Suppressor macrophage (primary cell): ENCODE results near the gene MORF4L1.
"Not testable (repeated sequence)": the region's sequence is repeated elsewhere in the genome, so short reads cannot be mapped to it uniquely, and the experiment has no call there.

Experiments
- DNase-seq, 4 experiments: peaks; one replicate each; pipeline ENCODE4 v3.0.0-alpha.2; 2020 to 2022

MORF4L1 gene

DNA sequence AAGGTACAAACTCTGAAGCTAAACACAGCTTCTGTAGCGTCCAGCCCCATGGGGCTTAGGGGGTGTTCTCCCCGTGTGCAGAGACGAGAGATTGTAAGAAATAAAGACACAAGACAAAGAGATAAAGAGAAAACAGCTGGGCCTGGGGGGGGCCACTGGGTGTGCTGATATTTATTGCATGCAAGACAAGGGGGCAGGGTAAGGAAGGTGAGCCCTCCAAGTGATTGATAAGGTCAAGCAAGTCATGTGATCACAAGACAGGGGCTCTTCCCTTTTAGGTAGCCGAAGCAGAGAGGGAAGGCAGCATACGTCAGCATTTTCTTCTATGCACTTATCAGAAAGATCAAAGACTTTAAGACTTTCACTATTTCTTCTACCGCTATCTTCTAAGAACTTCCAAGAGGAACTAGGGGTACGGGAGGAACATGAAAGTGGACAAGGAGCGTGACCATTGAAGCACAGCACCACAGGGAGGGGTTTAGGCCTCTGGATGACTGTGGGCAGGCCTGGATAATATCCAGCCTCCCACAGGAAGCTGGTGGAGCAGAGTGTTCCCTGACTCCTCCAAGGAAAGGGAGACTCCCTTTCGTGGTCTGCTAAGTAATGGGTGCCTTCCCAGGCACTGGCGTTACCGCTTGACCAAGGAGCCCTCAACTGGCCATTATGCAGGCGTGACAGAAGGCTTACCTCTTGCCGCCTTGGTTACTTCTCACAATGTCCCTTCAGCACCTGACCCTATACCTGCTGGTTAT lies 29.8 kb downstream of the MORF4L1 start:
- DNase-seq: not testable (repeated sequence)

DNA sequence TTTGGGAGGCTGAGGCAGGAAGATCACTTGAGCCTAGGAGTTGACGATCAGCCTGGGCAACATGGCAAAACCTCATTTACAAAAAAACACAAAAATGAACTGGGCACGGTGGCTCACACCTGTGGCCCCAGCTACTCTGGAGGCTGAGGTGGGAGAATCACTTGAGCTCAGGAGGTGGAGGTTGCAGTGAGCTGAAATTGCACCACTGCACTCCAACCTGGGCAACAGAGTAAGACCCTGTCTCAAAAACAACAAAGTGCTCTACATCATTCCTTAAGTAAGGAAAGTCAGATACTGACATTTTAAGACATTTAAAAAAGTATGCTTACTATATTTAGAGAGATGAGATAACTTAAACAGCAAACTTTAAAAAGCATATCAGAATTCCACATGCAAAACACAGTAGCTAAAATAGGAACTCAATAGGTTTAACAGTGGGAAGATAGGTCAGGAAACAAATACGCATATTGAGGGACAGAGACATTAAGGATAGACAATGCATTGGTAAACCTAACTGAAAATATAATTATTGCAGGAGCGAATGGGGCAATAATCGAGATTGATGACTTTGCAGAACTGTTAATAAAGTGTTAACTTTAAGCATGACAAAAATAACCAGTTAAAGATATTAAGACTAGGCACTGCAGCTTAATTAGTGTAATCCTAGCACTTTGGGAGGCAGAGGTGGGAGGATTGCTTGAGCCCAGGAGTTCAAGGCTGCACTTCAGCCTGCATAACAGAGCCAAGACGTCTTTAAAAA lies 32.1 kb downstream of the MORF4L1 start:
- DNase-seq: no peak

DNA sequence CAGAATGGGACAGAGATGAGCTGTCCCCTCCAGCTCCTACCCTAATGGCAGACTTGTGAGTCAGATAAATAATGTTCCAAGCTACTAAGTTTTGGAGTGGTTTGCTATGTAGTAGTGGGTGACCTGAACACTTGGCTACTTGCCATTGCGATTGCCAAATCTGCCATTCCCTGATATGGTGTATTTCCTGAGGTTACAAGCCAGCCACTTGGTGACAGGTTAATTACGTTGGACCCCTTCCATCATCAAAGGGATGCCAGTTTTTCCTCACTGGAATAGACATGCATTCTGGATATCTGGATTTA lies 33.6 kb downstream of the MORF4L1 start:
- no peak for DNase-seq

DNA sequence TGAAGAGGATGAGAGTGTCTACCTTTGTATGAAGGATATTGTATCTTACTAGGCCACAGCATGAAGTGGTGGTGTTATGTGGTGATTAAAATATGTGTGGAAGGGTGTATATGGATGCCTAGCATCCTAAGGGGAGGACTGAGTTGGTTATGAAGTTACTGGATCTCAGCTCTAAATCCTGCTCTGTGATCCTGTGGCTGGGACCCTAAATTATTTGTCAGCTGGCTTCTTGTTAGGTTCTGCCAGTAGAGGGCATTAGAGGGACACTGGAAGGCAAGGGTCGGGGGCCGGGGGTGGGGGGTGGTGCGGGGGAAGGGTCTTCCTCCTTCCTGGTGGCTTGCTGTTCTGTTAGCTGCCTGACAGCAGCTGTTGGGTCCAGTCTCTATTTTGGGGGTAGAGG lies 34.9 kb downstream of the MORF4L1 start:
- DNase-seq: peak in 2 of 4 experiments; percentile 35 to 36

DNA sequence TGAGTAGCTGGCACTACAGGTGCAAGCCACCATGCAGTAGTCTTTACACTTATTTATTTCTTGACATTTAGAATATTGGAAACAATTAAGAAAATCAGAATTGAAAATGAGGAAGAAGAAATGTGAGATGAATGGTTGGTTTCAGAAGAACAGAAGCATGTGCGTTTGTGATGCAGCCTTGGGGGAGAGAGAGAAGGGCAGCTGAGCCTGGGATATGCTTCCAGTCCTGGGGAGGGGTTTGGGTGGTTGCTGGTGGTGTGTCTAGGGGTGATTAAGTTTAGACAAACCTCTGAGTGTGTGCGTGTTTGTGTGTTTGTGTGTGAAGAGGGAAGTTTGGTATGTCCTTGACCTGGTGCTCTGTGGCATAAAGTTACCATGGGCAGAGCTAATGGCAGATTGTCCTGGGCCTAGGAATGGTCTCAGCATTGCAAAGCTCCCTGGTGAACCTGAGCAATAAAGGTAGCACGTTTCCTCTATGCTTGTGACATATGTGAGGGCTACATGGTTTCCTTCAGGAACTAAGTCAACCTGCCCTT lies 36.5 kb downstream of the MORF4L1 start:
- DNase-seq: peak in 1 of 4 experiments; percentile 26

DNA sequence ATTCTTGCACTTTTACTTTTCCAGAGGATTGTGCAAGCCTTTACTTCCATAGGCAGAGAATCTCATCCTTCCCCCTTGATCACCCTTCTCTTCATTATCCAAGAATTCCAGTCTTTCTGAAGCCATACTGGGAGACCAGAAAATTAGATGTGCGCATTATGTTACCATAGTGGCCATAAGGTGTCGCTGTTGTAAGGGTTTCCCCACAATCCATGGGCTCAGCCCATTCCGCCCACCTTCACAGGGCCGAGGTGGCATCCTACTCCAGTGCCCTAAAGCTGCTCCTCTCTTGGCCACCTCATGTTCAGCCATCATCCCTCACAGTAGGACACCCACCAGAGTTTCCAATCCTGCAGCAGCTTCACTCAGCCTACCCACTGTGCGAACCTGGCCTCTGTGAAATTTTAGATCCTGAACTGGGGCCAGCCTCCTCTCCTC lies 37.1 kb downstream of the MORF4L1 start:
- peak; percentile 67 to 78 (median 72) for DNase-seq

DNA sequence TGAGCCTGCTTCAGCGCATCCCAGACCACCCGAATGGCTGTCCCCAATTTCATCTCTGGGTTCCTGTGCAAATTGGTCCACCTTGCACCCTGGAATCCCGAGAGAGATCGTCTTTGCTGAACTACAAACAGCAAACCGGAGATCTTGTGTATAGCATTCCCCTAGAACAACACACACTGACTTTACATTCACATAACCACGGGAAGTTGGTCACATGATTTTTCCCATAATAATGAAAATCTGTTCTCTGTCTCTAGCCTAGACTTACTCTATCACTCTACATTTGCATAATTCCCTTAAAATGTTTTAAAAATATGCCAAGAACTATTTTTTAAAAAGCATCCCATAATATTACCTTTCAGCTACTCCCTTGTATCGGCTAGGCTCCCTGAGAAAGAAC lies 37.6 kb downstream of the MORF4L1 start:
- no peak for DNase-seq

DNA sequence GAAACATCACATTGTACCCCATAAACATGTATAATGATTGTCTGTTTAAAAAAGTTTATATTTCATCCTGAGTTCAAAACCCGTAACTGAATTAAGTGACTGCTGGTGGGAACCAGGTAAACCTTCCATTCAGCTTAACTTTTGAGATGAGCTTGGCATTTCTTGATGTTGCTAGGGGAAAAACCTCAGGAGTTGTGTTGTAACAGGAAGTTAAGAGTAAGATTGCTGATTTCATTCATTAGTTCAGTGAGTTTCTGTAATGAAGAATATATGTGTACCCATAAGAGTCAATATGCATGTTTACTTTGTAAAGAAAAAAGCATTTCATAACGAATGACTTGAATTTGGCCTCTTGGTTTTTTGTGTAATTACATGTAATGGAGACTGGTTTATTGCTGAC lies 39.6 kb downstream of the MORF4L1 start:
- peak in 2 of 4 experiments; percentile 48 to 51 for DNase-seq

DNA sequence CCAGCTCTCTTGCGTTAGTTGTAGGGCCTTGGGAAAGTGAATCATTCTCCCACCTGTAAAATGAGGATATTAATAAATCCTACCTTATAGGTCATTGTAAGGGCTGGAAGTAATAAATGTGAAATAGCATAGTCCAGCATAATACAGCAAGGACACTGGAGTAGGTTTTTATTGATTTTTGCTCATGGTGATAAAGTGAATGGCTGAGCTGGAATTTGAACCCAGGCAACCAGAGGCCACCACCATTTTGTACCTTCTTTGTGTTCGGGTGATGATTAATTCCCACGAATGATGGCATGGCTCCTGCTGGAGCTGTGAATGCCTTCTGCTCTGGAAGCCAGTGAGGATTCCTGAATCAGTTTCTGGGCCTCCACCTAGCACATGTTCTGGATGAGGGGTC lies 40.3 kb downstream of the MORF4L1 start:
- DNase-seq: no peak

DNA sequence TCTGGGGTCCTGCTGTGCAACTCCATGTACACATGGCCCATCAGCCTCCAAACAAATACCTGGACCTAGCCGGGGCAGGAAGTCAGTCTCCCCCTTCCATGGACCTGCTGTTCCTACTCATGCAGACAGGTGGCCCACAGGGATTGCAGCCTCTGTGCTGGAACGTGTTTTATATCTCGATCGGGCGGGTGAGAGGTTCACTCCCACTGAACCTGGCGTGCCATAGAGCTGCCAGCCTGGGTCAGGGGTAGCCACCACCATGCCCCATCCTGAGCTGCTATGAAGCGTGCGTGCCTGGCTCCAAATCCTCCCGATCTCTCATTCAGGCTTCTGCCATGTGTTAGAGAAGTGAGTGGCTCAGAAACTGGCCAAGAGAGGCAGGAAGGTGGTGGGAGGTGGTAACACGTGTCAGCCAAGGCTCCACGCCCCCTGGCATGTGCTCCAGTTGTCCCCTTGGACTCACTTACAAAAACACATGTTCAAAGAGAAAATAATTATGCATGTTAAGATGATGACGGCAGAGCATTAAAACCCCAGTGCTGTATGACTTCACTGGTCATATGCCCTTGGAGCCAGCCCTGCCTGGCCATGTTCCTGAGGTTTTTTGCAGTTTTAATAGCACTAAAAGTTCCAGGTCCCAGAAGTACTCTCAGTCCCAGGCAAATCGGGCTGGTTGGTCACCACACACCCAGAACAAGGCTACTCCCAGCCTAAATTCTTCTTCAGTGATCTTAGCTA lies 41.5 kb downstream of the MORF4L1 start:
- peak; percentile 67 to 83 (median 76) for DNase-seq

DNA sequence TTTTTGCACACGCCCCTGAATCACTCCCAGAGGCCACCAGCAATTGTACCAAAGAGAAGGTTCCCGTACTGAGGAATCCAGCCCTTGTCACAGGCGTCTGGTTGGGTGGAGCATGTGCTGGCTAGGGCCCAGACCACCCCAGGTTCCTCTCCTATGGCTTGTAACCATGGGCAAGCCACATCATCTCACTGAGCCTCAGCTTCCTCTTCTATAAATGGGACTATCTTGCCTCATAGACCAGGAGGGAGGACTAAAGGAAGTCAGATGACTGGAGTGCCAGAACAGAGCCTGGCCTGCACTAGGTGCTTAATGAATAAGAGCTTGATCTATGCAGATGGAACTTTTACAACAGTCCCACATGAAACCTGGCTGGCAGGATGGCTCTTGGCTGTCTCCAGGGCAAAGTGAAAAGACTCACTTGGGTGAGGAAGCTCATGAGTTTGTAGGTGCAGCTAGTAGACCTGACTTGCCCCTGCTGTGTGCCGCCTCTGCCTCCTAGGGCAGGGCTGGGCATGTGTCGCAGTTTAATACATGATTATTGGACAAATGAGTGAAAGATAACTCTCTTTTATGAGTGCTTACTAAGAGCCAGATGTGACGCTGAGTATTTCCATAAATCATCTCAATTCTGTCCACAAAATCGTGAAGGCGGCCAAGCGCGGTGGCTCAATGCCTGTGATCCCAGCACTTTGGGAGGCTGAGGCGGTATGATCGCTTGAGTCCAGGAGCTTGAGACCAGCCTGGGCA lies 42.8 kb downstream of the MORF4L1 start:
- DNase-seq: peak; percentile 91 to 98 (median 96)

DNA sequence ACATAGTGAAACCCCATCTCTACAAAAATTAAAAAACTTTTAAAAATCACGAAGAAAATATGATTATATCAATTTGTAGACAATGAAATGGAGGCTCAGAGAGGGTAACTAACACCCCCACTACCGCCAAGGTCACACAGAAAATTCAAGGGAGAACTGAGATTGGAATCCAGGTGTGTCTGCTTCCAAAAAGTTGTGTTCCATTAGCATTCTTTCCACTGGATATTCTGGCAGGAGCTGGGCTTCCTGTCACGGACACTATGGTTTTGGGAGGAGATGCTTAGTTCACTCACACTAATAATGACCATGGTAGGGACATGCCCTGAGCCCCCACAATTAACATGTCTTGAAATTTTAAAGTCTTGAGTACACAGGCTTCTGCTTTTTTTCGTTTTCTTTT lies 43.4 kb downstream of the MORF4L1 start:
- DNase-seq: no peak

DNA sequence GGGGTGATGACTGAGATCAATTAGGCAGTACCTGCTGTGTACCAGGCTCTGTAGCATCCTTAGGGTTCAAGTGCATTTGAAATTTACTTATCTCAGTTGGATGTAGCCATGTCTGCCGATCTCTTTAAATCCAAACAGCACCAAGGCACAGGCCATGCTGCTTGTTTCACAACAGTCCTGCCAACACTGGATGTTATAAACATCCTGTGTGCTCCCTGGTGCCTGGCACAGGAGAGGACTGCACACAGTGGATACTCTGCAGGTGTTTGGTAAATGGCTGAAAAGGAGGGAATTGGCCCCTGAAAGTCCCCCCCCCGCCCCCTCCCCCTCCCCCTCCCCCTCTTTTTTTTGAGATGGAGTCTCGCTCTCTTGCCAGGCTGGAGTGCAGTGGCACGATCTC lies 45.2 kb downstream of the MORF4L1 start:
- no peak for DNase-seq

DNA sequence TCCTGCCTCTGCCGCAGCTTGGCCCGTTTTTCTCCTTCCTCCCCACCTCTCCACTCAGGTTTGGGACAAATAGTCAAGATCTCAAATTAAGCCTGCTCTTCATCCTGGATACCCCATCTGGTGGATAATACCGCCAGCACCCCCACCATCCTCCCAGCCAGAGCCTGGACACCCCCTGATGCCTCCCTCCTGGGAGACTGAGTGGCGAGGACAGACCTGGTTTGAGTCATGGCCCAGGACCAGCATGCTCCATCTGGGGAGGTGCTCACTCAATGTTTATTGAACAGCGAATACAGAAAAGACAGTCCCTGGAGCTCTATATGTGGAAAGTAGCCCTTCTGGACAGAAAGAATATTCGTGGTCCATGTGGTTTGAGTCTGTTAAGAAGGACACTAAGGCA lies 48.8 kb downstream of the MORF4L1 start:
- no peak for DNase-seq

DNA sequence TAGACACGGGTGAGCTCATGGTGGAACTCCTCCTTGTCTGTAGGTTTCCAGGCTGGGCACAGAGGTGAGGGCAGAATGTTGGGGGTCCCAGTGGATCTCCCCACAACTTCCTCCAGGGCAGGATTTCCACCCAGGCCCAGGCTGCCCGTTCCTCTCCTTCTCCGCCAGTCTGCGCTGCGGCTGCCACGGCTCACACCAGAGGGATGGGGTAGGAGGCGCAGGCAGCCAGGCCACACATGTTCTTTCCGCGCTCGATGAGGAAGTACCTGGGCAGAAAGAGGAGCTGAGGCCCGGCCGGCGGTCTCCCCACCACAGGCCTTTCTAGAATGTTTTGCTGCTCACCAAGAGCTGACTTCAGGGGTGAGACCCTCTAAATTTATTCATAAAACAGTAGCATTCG lies 49.2 kb downstream of the MORF4L1 start:
- peak in 1 of 4 experiments; percentile 46 for DNase-seq

DNA sequence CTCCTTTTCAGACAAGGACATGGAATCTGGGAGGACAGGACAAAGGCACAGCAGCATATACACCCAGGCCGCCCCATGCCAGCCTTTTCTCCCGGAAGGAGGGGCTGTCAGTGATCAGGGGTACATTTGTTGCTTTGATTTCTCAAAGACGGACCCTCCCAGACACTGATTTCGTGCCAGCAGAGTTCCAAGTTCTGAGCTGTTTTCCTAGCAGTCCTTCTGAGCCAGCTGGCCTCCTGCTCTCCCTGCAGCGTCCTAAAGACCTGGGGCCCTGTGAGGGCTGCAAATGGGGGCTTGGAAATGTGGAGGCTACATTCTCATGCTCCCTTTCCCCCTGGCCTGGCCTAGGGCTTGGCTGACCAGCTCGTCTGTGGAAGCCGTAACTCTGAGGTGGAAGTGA lies 49.8 kb downstream of the MORF4L1 start:
- no peak for DNase-seq

DNA sequence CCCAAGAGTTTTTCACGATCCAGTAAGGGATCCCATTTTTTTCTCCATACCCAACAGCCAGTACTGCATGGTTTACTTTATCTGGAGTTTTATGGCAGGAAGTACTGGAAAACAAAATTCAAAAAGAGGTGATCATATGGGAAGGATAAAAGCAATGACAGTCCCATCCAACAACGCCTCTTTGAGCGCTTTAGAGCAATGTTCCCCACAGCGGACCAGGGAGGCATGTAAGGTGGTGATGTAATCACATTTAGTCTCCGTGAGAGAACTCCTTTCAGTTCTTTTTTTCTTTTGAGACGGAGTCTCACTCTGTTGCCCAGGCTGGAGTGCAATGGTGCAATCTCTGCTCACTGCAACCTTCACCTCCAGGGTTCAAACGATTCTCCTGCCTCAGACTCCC lies 50.3 kb downstream of the MORF4L1 start:
- peak in 3 of 4 experiments; percentile 61 to 73 (median 68) for DNase-seq

DNA sequence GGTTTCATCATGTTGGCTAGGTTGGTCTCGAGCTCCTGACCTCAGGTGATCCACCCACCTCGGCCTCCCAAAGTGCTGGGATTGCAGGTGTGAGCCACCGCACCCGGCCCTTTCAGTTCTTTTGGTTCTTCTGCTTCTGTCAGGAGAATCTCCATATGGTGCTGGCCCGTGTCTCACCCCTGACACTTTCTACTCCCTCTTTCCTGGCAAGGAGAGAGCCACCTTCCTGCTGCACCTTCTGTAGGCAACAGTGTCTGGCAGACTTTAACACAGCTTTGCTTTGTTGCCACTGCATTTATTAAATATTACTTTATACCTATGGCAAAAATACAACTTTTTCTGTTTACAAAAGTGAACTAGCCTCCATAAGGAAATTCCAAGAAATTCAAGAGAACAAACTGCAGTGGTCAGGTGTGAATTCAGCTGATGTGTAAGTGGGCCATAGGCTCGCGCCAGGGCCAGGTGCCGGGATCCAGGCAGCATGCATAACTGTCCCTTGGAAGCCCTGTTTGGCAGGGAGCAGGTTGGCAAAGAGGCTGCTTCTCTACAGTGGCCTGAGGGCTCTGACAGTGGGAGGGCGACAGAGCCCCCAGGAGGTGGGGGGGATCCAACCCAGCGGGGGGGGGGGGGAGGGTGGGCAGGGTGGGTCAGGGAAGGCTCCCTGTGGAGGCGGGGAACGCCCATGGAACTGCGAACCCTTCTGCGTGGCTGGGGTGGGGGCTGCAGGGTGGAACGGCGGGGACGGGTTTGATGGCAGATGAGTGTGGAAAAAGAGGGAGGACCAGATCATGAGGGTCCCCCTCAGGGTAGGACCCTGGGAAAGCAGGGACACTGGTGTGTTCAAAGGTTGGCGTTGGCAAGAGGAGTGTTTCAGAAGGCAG lies 51.0 kb downstream of the MORF4L1 start:
- DNase-seq: no peak

DNA sequence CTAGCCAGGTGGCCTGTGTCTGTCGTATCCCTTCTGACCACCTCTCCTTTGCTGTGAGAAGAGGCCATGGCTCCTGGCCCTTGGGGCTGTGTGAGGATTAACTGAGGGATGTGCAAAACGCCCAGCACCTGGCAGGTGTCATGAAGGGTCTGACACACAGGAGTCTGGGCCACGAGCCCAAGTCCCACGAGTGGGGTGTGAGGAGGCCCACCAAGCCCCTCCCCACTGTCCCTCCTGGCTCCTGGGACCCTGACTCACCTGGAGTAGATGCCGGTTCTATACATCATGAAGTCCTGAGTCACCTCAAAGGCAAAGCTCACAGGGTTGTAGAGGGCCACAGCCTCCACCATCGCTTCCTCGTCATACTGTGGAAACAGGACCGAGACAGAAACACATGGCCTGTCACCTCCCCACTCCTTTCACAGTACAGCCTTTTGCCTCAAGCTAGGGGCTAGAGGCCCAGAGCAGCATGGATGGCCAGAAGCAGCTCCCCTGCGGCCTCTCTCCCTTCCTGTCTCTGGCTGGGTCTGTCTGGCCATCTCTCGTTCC lies 52.5 kb downstream of the MORF4L1 start:
- DNase-seq: no peak

DNA sequence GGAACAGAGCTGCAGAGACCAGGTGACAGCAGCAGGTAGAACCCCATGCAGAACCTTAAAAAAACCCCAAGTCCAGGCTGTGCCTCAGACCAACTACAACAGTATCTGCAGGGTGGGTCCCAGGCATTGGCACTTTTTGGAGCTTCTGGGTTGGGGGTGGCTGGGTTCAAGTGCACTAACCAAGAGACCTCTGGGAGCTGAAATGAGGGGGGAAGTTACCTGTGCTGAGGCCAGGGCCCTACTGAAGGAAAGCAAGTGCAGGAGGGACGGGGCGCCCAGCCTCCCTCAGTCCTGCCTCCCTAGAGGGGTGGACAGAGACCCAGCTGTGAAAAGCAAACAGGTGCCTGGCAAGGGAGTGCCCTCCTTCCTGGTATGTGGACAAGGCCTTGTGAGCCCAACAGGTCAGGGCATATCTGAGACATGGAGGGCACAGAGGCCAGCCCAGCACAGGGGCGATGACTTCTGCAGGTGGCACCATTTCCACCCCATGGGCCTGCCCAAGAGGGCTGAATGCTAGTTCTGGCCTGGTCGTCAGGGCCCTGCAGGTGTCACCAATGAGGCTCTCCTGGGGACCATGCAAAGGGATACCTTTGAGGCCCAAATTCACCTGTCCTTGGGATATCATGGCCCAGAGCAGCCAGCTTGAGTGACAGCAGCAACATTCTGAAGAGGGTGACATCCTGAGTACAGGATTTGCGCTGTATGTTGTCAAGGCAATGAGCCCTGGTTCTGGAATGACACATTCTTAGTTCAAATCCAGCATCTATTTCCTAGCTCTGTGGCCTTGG lies 53.5 kb downstream of the MORF4L1 start:
- DNase-seq: no peak
